Measurements from ENCODE around the gene MFRP. TPM values are rescaled to one million over a fixed set of nuclear protein-coding genes. Genes with fewer than 3 reads are reported as not detected.

Gene MFRP
- total and polyA plus RNA-seq, 9 of the 15 experiments (the other 6 are each of a cell fraction or from before 2014, with no cell fraction given), result not detected

- TF ChIP-seq MBD1 (CRISPR knock-in tag; IDR thresholded peaks at IDR 0.05) (no peak), CBFA2T3 (IDR thresholded peaks at IDR 0.05) (peak; percentile 34), SNAPC5 (CRISPR knock-in tag; IDR thresholded peaks at IDR 0.05) (no peak), NCOR1 (IDR thresholded peaks at IDR 0.05) (peak; percentile 51), NR2C2 (CRISPR knock-in tag; IDR thresholded peaks at IDR 0.05) (0 out of 2 replicates have a peak, but pooled peaks have one; percentile 42), NR2C2 (tag; IDR thresholded peaks at IDR 0.05) (peak; percentile 48; the same call in 1 of the 2 replicates), FOXO4 (CRISPR knock-in tag; IDR thresholded peaks at IDR 0.05) (no peak), PHF8 (IDR thresholded peaks at IDR 0.05; ENCODE audit: borderline replicate concordance, low read length) (peak; percentile 61; the same call in 1 of the 2 replicates), SREBF2 (CRISPR knock-in tag; IDR thresholded peaks at IDR 0.05) (no peak), CBX8 (IDR thresholded peaks at IDR 0.05; ENCODE audit: borderline replicate concordance, extremely low read depth, low read depth, low read length, poor library complexity, severe bottlenecking) (no peak), ZNF512 (tag; IDR thresholded peaks at IDR 0.05) (no peak), UBTF (IDR thresholded peaks at IDR 0.05; ENCODE audit: borderline replicate concordance in 1 of 2, low read depth in 2 of 2, low read length in 2 of 2) (peak in 1 of 2 experiments; percentile 52; a peak in 1 of 4 replicates), NRF1 (conservative IDR thresholded peaks at IDR 0.05 in 1 of 2, IDR thresholded peaks at IDR 0.05 in 1 of 2) (peak; percentile 68 to 74), RBM22 (IDR thresholded peaks at IDR 0.05; ENCODE audit: low read depth, low read length, poor library complexity, severe bottlenecking) (no peak), SRSF9 (IDR thresholded peaks at IDR 0.05; ENCODE audit: borderline replicate concordance, low read depth, low read length) (no peak), MEIS2 (IDR thresholded peaks at IDR 0.05; ENCODE audit: partially characterized antibody) (no peak), FOXK1 (CRISPR knock-in tag; IDR thresholded peaks at IDR 0.05; ENCODE audit: borderline replicate concordance) (0 out of 2 replicates have a peak, but pooled peaks have one; percentile 63), PHB (CRISPR knock-in tag; IDR thresholded peaks at IDR 0.05) (no peak), ZNF707 (CRISPR knock-in tag; conservative IDR thresholded peaks at IDR 0.05) (no peak)
Observed at GRCh38 chr11:119318240-119319135, 28.0 kb downstream of the MFRP start (continued).

Data from K562 (cell line).